Measurements from ENCODE around the gene HTRA3. TPM values are rescaled to one million over a fixed set of nuclear protein-coding genes. Genes with fewer than 3 reads are reported as not detected.

The HTRA3 gene
- total RNA-seq, 2 experiments from 2014 or later = not detected

DNA sequence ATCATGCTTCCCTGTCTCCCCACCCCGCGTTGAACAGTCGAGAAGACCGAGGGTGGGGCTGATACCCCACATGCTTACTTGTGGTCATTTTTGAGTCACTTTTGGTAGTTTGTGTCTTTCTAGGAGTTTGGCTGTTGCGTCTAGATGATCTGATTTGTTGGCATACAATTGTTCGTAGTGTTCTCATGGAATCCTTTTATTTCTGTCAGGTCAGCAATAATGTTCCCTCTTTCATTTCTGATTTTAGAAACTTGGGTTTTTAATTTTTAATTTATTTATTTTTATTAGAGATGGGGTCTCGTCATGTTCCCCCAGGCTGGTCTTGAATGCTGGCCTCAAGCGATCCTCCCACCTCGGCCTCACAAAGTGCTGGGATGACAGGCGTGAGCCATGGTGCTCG is 39.5 kb upstream of the HTRA3 start:
- no TSS peak for BruUV-seq (replicated peaks)
- TF ChIP-seq, protein P1, sequence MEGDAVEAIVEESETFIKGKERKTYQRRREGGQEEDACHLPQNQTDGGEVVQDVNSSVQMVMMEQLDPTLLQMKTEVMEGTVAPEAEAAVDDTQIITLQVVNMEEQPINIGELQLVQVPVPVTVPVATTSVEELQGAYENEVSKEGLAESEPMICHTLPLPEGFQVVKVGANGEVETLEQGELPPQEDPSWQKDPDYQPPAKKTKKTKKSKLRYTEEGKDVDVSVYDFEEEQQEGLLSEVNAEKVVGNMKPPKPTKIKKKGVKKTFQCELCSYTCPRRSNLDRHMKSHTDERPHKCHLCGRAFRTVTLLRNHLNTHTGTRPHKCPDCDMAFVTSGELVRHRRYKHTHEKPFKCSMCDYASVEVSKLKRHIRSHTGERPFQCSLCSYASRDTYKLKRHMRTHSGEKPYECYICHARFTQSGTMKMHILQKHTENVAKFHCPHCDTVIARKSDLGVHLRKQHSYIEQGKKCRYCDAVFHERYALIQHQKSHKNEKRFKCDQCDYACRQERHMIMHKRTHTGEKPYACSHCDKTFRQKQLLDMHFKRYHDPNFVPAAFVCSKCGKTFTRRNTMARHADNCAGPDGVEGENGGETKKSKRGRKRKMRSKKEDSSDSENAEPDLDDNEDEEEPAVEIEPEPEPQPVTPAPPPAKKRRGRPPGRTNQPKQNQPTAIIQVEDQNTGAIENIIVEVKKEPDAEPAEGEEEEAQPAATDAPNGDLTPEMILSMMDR (conservative IDR thresholded peaks at IDR 0.05; ENCODE audit: low read length) = no peak
- no peak for TF ChIP-seq EZH2phosphoT487 (IDR thresholded peaks at IDR 0.05; ENCODE audit: borderline replicate concordance, low read depth, low read length)
- intact Hi-C loops (cut with micrococcal nuclease; ENCODE audit: unreplicated experiment) = no loop called here
- Histone ChIP-seq H3K36me3 (ENCODE audit: insufficient read depth, low read length) (no peaks in the 10 kb centered on the region), H3K9me3 (ENCODE audit: low read length) (no peaks in the 10 kb centered on the region), H2AFZ (ENCODE audit: low read length) (no peak overlapping the region), H3K4me1 (ENCODE audit: insufficient read depth, low read length, poor library complexity, severe bottlenecking) (peaks cover 19% of the 10 kb centered on the region), H3K79me2 (ENCODE audit: insufficient read depth, low read depth, low read length) (no peaks in the 10 kb centered on the region), H3K4me2 (ENCODE audit: low read length) (no peak overlapping the region; the same call in 1 of the 2 replicates), H4K20me1 (ENCODE audit: insufficient read depth, low read length) (no peaks in the 10 kb centered on the region), H3K4me3 (ENCODE audit: low read depth, low read length, poor library complexity, severe bottlenecking) (no peak overlapping the region), H3K9me2 (ENCODE audit: insufficient read depth, low read length) (no peaks in the 10 kb centered on the region), H3K27ac (ENCODE audit: low read depth, low read length, poor library complexity, severe bottlenecking) (no peak overlapping the region)
- ChIA-PET CTCF (ENCODE audit: unreplicated experiment) (no interaction called here), POLR2A (no interaction called here)
- no peak for DNase-seq (ENCODE audit: low spot score)

DNA sequence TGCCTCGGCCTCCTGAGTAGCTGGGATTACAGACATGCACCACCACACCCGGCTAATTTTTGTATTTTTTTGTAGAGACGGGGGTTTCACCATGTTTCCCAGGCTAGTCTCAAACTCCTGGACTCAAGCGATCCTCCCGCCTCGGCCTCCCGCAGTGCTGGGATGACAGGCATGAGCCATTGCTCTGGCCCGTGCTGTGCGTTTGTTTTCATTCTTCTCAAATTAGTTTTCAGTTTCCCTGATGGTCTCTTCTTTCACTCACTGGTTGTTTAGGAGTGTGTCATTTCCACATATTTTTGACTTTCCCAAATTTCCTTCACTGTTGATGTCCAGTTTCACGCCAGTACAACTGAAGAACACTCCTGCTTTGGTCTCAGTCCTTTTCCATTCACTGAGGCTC is 38.7 kb upstream of the HTRA3 start:
- ChIA-PET CTCF (ENCODE audit: unreplicated experiment) (no interaction called here), POLR2A (no interaction called here)
- no peak for TF ChIP-seq EZH2phosphoT487 (IDR thresholded peaks at IDR 0.05; ENCODE audit: borderline replicate concordance, low read depth, low read length)
- TF ChIP-seq, protein P1 (conservative IDR thresholded peaks at IDR 0.05; ENCODE audit: low read length) = no peak
- Histone ChIP-seq H3K4me2 (ENCODE audit: low read length) (no peak overlapping the region; the same call in 1 of the 2 replicates), H4K20me1 (ENCODE audit: insufficient read depth, low read length) (no peaks in the 10 kb centered on the region), H3K9me3 (ENCODE audit: low read length) (no peaks in the 10 kb centered on the region), H2AFZ (ENCODE audit: low read length) (no peak overlapping the region), H3K27ac (ENCODE audit: low read depth, low read length, poor library complexity, severe bottlenecking) (no peak overlapping the region), H3K36me3 (ENCODE audit: insufficient read depth, low read length) (no peaks in the 10 kb centered on the region), H3K4me3 (ENCODE audit: low read depth, low read length, poor library complexity, severe bottlenecking) (no peak overlapping the region), H3K9me2 (ENCODE audit: insufficient read depth, low read length) (no peaks in the 10 kb centered on the region), H3K4me1 (ENCODE audit: insufficient read depth, low read length, poor library complexity, severe bottlenecking) (peaks cover 19% of the 10 kb centered on the region), H3K79me2 (ENCODE audit: insufficient read depth, low read depth, low read length) (no peaks in the 10 kb centered on the region)
- BruUV-seq (replicated peaks) = no TSS peak
- intact Hi-C loops (cut with micrococcal nuclease; ENCODE audit: unreplicated experiment) = no loop called here
- no peak for DNase-seq (ENCODE audit: low spot score)

DNA sequence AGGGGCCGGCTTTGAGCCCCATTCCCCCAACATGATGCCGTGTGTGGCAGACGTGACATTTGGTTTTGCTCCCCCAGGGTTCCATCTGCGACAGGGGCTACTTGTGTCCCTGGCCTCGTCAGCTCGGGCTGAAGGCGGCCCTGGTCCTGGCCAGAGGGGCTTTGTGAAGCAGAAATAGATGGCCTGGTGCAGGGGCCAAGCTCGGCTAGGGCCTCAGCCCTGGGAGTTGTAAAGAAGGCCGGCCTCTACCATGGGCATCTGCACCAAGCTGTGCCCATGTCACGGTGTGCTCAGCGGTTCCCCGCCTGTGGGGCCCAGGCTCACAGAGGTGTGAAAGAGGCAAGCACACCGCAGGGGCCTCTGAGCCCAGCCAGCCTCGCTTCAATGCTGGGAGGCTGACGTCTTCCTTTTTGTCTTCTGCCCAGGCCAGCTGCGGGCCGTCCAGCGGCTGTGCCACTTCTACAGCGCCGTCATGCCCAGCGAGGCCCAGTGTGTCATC is 38.0 kb upstream of the HTRA3 start:
- peaks cover 19% of the 10 kb centered on the region for H3K4me1 ChIP-seq (ENCODE audit: insufficient read depth, low read length, poor library complexity, severe bottlenecking)
- TF ChIP-seq, protein P1 (conservative IDR thresholded peaks at IDR 0.05; ENCODE audit: low read length) = no peak
- TF ChIP-seq EZH2phosphoT487 (IDR thresholded peaks at IDR 0.05; ENCODE audit: borderline replicate concordance, low read depth, low read length) = no peak
- no TSS peak for BruUV-seq (replicated peaks)
- no peak overlapping the region for H2AFZ ChIP-seq (ENCODE audit: low read length)
- no peaks in the 10 kb centered on the region for H3K79me2 ChIP-seq (ENCODE audit: insufficient read depth, low read depth, low read length)
- no peak overlapping the region for H3K27ac ChIP-seq (ENCODE audit: low read depth, low read length, poor library complexity, severe bottlenecking)
- CTCF ChIA-PET (ENCODE audit: unreplicated experiment) = no interaction called here
- POLR2A ChIA-PET = no interaction called here
- H3K9me2 ChIP-seq (ENCODE audit: insufficient read depth, low read length) = no peaks in the 10 kb centered on the region
- no peaks in the 10 kb centered on the region for H3K9me3 ChIP-seq (ENCODE audit: low read length)
- no peaks in the 10 kb centered on the region for H3K36me3 ChIP-seq (ENCODE audit: insufficient read depth, low read length)
- no peak for DNase-seq (ENCODE audit: low spot score)
- intact Hi-C loops (cut with micrococcal nuclease; ENCODE audit: unreplicated experiment) = no loop called here
- H4K20me1 ChIP-seq (ENCODE audit: insufficient read depth, low read length) = no peaks in the 10 kb centered on the region
- no peak overlapping the region for H3K4me3 ChIP-seq (ENCODE audit: low read depth, low read length, poor library complexity, severe bottlenecking)
- H3K4me2 ChIP-seq (ENCODE audit: low read length) = no peak overlapping the region
